ENCODE data around the gene TICAM1.
"Not testable (repeated sequence)": the region's sequence is repeated elsewhere in the genome, so short reads cannot be mapped to it uniquely, and the experiment has no call there.

The TICAM1 gene

GRCh38 chr19:4868286-4868834, 36.8 kb upstream of the TICAM1 start:
- H3K27ac ChIP-seq = peak overlapping the region; percentile 54 to 86 (median 76); a peak in 20 of 22 replicates
- no peak for TF ChIP-seq Cebpa-rat (IDR thresholded peaks at IDR 0.05)
- H3K4me3 ChIP-seq = peak overlapping the region in 8 of 10 experiments; percentile 76 to 95 (median 86); a peak in 10 of 20 replicates

GRCh38 chr19:4867534-4868285, 36.2 kb upstream of the TICAM1 start, which contains the start of gene PLIN3:
Gene PLIN3 (minus strand): TSS chr19:4867667. CDS start chr19:4861394, 6,273 bp downstream.
- H3K4me2 ChIP-seq = peak within 1 kb of the TSS; percentile 82 to 99 (median 97)
- peak within 1 kb of the TSS; percentile 72 to 95 (median 84) for H3K4me3 ChIP-seq
- TF ChIP-seq Cebpa-rat (IDR thresholded peaks at IDR 0.05) = no peak
- peak within 1 kb of the TSS; percentile 63 to 86 (median 80); a peak in 21 of 22 replicates for H3K27ac ChIP-seq
- peak within 1 kb of the TSS; percentile 78 to 89 (median 84) for H3K9ac ChIP-seq
- no peaks in the 10 kb centered on the region for H3K9me3 ChIP-seq (replicated peaks in 1 of 11)
- peaks cover 5 to 43% (median 15%) of the 10 kb centered on the region in 11 experiments; a peak in 15 of 22 replicates for H4K20me1 ChIP-seq
- H3K36me3 ChIP-seq = peaks cover 0 to 14% (median 5%) of the 10 kb centered on the region in 11 experiments; a peak in 16 of 22 replicates
- peaks cover 68 to 89% (median 84%) of the 10 kb centered on the region in 10 experiments for H3K4me1 ChIP-seq
- no peaks in the 10 kb centered on the region for H3K27me3 ChIP-seq

More at GRCh38 chr19:4868286-4868834, 36.8 kb upstream of the TICAM1 start:
- Histone ChIP-seq H3K4me1 (peaks cover 68 to 90% (median 85%) of the 10 kb centered on the region in 10 experiments), H3K27me3 (no peaks in the 10 kb centered on the region), H3K9ac (peak overlapping the region in 10 of 11 experiments; percentile 77 to 89 (median 83); a peak in 14 of 22 replicates), H4K20me1 (peaks cover 5 to 36% (median 15%) of the 10 kb centered on the region in 11 experiments; a peak in 15 of 22 replicates), H3K36me3 (peaks cover 0 to 7% (median 4%) of the 10 kb centered on the region in 11 experiments; a peak in 7 of 22 replicates), H3K4me2 (peak overlapping the region; percentile 48 to 99 (median 82); a peak in 21 of 22 replicates), H3K9me3 (replicated peaks in 1 of 11) (no peaks in the 10 kb centered on the region)

GRCh38 chr19:4866595-4867424, 35.3 kb upstream of the TICAM1 start:
- no peaks in the 10 kb centered on the region for H3K9me3 ChIP-seq (replicated peaks in 1 of 11)
- peaks cover 7 to 23% (median 11%) of the 10 kb centered on the region in 11 experiments; a peak in 21 of 22 replicates for H3K36me3 ChIP-seq
- H3K27ac ChIP-seq = peak overlapping the region; percentile 63 to 86 (median 80); a peak in 21 of 22 replicates
- peaks cover 67 to 87% (median 81%) of the 10 kb centered on the region in 10 experiments for H3K4me1 ChIP-seq
- peak overlapping the region; percentile 72 to 95 (median 84) for H3K4me3 ChIP-seq
- peaks cover 5 to 52% (median 18%) of the 10 kb centered on the region in 11 experiments; a peak in 16 of 22 replicates for H4K20me1 ChIP-seq
- H3K9ac ChIP-seq = peak overlapping the region; percentile 78 to 89 (median 84)
- no peak for TF ChIP-seq Cebpa-rat (IDR thresholded peaks at IDR 0.05)
- no peaks in the 10 kb centered on the region for H3K27me3 ChIP-seq
- H3K4me2 ChIP-seq = peak overlapping the region; percentile 82 to 99 (median 97)

GRCh38 chr19:4861147-4861546, 29.6 kb upstream of the TICAM1 start:
- Histone ChIP-seq H3K36me3 (peaks cover 63 to 80% (median 67%) of the 10 kb centered on the region in 11 experiments), H3K27me3 (no peaks in the 10 kb centered on the region), H3K4me3 (no peak overlapping the region), H3K9me3 (replicated peaks in 1 of 11) (no peaks in the 10 kb centered on the region), H3K9ac (peak overlapping the region in 1 of 11 experiments; percentile 24; a peak in 1 of 22 replicates), H3K4me2 (peak overlapping the region in 9 of 11 experiments; percentile 19 to 68 (median 60); a peak in 10 of 22 replicates), H3K4me1 (peaks cover 29 to 62% (median 62%) of the 10 kb centered on the region in 10 experiments), H3K27ac (peak overlapping the region in 4 of 11 experiments; percentile 12 to 64 (median 36); a peak in 6 of 22 replicates), H4K20me1 (peaks cover under 1 to 90% (median 14%) of the 10 kb centered on the region in 11 experiments; a peak in 16 of 22 replicates)
- TF ChIP-seq Cebpa-rat (IDR thresholded peaks at IDR 0.05) = no peak

GRCh38 chr19:4859697-4860096, 28.2 kb upstream of the TICAM1 start:
- Histone ChIP-seq H4K20me1 (peaks cover 0 to 88% (median 11%) of the 10 kb centered on the region in 11 experiments; a peak in 14 of 22 replicates), H3K4me2 (peak overlapping the region in 8 of 11 experiments; percentile 6 to 68 (median 60); a peak in 15 of 22 replicates), H3K27ac (peak overlapping the region in 8 of 11 experiments; percentile 25 to 64 (median 44); a peak in 14 of 22 replicates), H3K4me3 (no peak overlapping the region), H3K4me1 (peaks cover 15 to 48% (median 47%) of the 10 kb centered on the region in 10 experiments), H3K27me3 (no peaks in the 10 kb centered on the region), H3K9ac (peak overlapping the region in 7 of 11 experiments; percentile 18 to 44 (median 36); a peak in 7 of 22 replicates), H3K36me3 (peaks cover 76 to 91% (median 81%) of the 10 kb centered on the region in 11 experiments), H3K9me3 (replicated peaks in 1 of 11) (no peaks in the 10 kb centered on the region)
- TF ChIP-seq Cebpa-rat (IDR thresholded peaks at IDR 0.05) = no peak

- not testable (repeated sequence) for H3K9me3 ChIP-seq (replicated peaks in 1 of 11); H3K27me3 ChIP-seq; H3K4me3 ChIP-seq; H3K4me2 ChIP-seq; H3K9ac ChIP-seq; H3K27ac ChIP-seq
- Histone ChIP-seq H3K36me3 (peaks cover 89 to 100% (median 98%) of the 10 kb centered on the region in 11 experiments), H3K4me1 (peaks cover 0 to 32% (median 30%) of the 10 kb centered on the region in 10 experiments; a peak in 17 of 20 replicates), H4K20me1 (peaks cover 0 to 88% (median 14%) of the 10 kb centered on the region in 11 experiments; a peak in 14 of 22 replicates)
These were observed 25.0 kb upstream of the TICAM1 start for GRCh38 chr19:4856468-4856867.

GRCh38 chr19:4853506-4853905, 22.0 kb upstream of the TICAM1 start:
- Histone ChIP-seq H4K20me1 (peaks cover 0 to 87% (median 8%) of the 10 kb centered on the region in 11 experiments; a peak in 12 of 22 replicates), H3K4me1 (peaks cover 0 to 29% (median 12%) of the 10 kb centered on the region in 10 experiments; a peak in 14 of 20 replicates), H3K9ac (0 out of 22 replicates have a peak overlapping the region, but pooled peaks of 1 of the 11 experiments have one; percentile 3), H3K36me3 (peaks cover 86 to 100% (median 98%) of the 10 kb centered on the region in 11 experiments)
- H3K27ac ChIP-seq; H3K4me2 ChIP-seq; H3K4me3 ChIP-seq; H3K9me3 ChIP-seq (replicated peaks in 1 of 11); H3K27me3 ChIP-seq: not testable (repeated sequence)

GRCh38 chr19:4852484-4852883, 21.0 kb upstream of the TICAM1 start:
- no peak overlapping the region; a peak in 1 of 22 replicates for H3K4me2 ChIP-seq
- TF ChIP-seq Cebpa-rat (IDR thresholded peaks at IDR 0.05) = no peak
- H3K27me3 ChIP-seq = no peaks in the 10 kb centered on the region
- H3K9ac ChIP-seq = no peak overlapping the region
- no peak overlapping the region for H3K27ac ChIP-seq
- H3K4me1 ChIP-seq = peaks cover 0 to 29% (median 12%) of the 10 kb centered on the region in 10 experiments; a peak in 14 of 20 replicates
- peaks cover 0 to 90% (median 8%) of the 10 kb centered on the region in 11 experiments; a peak in 12 of 22 replicates for H4K20me1 ChIP-seq
- no peak overlapping the region for H3K4me3 ChIP-seq
- no peaks in the 10 kb centered on the region for H3K9me3 ChIP-seq (replicated peaks in 1 of 11)
- H3K36me3 ChIP-seq = peaks cover 87 to 100% (median 98%) of the 10 kb centered on the region in 11 experiments
